Karpas-422 (cell line): ENCODE measurements around the gene ZG16B. TPM values are rescaled to one million over a fixed set of nuclear protein-coding genes. Genes with fewer than 3 reads are reported as not detected.

ENCODE experiments used
- DNase-seq: peaks from one replicate; pipeline ENCODE4 v3.0.0-alpha.2; 2015
- H2AFZ ChIP-seq: fragments of 200-600 bp; sonication (generic); 2 replicates; pipeline ENCODE4 v1.6.1; 2014; ENCODE audit warnings: antibody characterized with exemption, low read length, mixed read lengths
- H3K27ac ChIP-seq: fragments of 200-600 bp; sonication (generic); 2 replicates; pipeline ENCODE4 v1.5.1; 2014; ENCODE audit warnings: mild to moderate bottlenecking, low read length, moderate library complexity
- H3K27me3 ChIP-seq: fragments of 200-600 bp; sonication (generic); 2 replicates; pipeline ENCODE4 v1.6.1; 2014; ENCODE audit warnings: low read length, mixed read lengths
- H3K36me3 ChIP-seq: fragments of 200-600 bp; sonication (generic); 2 replicates; pipeline ENCODE4 v1.6.1; 2014; ENCODE audit warnings: low read length, mixed read lengths; ENCODE audit not compliant: insufficient read depth
- H3K4me1 ChIP-seq: fragments of 200-600 bp; sonication (generic); 2 replicates; pipeline ENCODE4 v1.6.1; 2014; ENCODE audit warnings: mild to moderate bottlenecking, low read length, mixed read lengths
- H3K4me2 ChIP-seq: fragments of 200-600 bp; sonication (generic); 2 replicates; pipeline ENCODE4 v1.6.1; 2014; ENCODE audit warnings: low read length, low read depth, mild to moderate bottlenecking; ENCODE audit not compliant: poor library complexity, severe bottlenecking
- H3K4me3 ChIP-seq: fragments of 200-600 bp; sonication (generic); 2 replicates; pipeline ENCODE4 v1.5.1; 2014; ENCODE audit warnings: mild to moderate bottlenecking, antibody characterized with exemption, low read length, mixed read lengths
- H3K79me2 ChIP-seq: fragments of 200-600 bp; sonication (generic); 2 replicates; pipeline ENCODE4 v1.6.1; 2014; ENCODE audit warnings: mild to moderate bottlenecking, low read length, mixed read lengths
- H3K9ac ChIP-seq: fragments of 200-600 bp; sonication (generic); 2 replicates; pipeline ENCODE4 v1.6.0; 2014; ENCODE audit warnings: low read length
- H3K9me2 ChIP-seq: fragments of 200-600 bp; sonication (generic), shearing (Covaris generic); replicated peaks from 2 replicates; pipeline ENCODE4 v1.6.0; 2014; ENCODE audit warnings: mild to moderate bottlenecking, low read length, moderate library complexity; ENCODE audit not compliant: insufficient read depth
- H3K9me3 ChIP-seq: fragments of 300-700, 200-600 bp; sonication (generic); 2 replicates; pipeline ENCODE4 v1.6.1; 2014; ENCODE audit warnings: low read length, mixed read lengths
- H4K20me1 ChIP-seq: fragments of 200-600 bp; sonication (generic); 2 replicates; pipeline ENCODE4 v1.6.1; 2014; ENCODE audit warnings: mild to moderate bottlenecking, antibody characterized with exemption, low read length, low read depth; ENCODE audit not compliant: insufficient read depth
- total RNA-seq: library from RNA; depleted of rRNA; stranded (reverse); fragments of >200 nt; shearing (Covaris generic); gene quantifications from 2 replicates; pipeline ENCODE4 v1.2.3, GENCODE V29; 2014; ENCODE audit warnings: low replicate concordance

The ZG16B gene
- total RNA-seq, 1 experiment from 2014 or later = not detected

GRCh38 chr16:2819939-2820835, 9.9 kb upstream of the ZG16B start:
- DNase-seq = no peak
- no peaks in the 10 kb centered on the region for H3K4me1 ChIP-seq
- no peaks in the 10 kb centered on the region for H3K36me3 ChIP-seq
- H2AFZ ChIP-seq = no peak overlapping the region
- no peaks in the 10 kb centered on the region for H3K9me2 ChIP-seq
- no peaks in the 10 kb centered on the region for H3K9me3 ChIP-seq
- no peaks in the 10 kb centered on the region for H4K20me1 ChIP-seq
- H3K27ac ChIP-seq = no peak overlapping the region
- no peak overlapping the region for H3K9ac ChIP-seq
- H3K4me3 ChIP-seq = no peak overlapping the region
- H3K27me3 ChIP-seq = no peaks in the 10 kb centered on the region
- H3K4me2 ChIP-seq = no peak overlapping the region
- no peaks in the 10 kb centered on the region for H3K79me2 ChIP-seq

- H3K79me2 ChIP-seq = no peaks in the 10 kb centered on the region
- no peak overlapping the region for H2AFZ ChIP-seq
- H3K27ac ChIP-seq = no peak overlapping the region
- no peak overlapping the region for H3K9ac ChIP-seq
- no peaks in the 10 kb centered on the region for H3K4me1 ChIP-seq
- no peaks in the 10 kb centered on the region for H3K9me3 ChIP-seq
- no peaks in the 10 kb centered on the region for H4K20me1 ChIP-seq
- H3K36me3 ChIP-seq = no peaks in the 10 kb centered on the region
- H3K4me2 ChIP-seq = no peak overlapping the region
- H3K4me3 ChIP-seq = no peak overlapping the region
- no peak for DNase-seq
- no peaks in the 10 kb centered on the region for H3K27me3 ChIP-seq
- no peaks in the 10 kb centered on the region for H3K9me2 ChIP-seq
Measured at GRCh38 chr16:2820836-2821486, 9.1 kb upstream of the ZG16B start.

- Histone ChIP-seq H3K4me3 (no peak overlapping the region), H2AFZ (no peak overlapping the region), H3K9ac (no peak overlapping the region), H3K27ac (no peak overlapping the region), H3K36me3 (no peaks in the 10 kb centered on the region), H3K4me2 (no peak overlapping the region), H3K4me1 (no peaks in the 10 kb centered on the region), H3K9me2 (no peaks in the 10 kb centered on the region), H4K20me1 (no peaks in the 10 kb centered on the region), H3K9me3 (no peaks in the 10 kb centered on the region), H3K79me2 (no peaks in the 10 kb centered on the region), H3K27me3 (no peaks in the 10 kb centered on the region)
- DNase-seq = no peak
Measured at GRCh38 chr16:2821487-2822157, 8.5 kb upstream of the ZG16B start.

GRCh38 chr16:2822158-2822495, 8.0 kb upstream of the ZG16B start:
- no peak overlapping the region for H3K27ac ChIP-seq
- no peak overlapping the region for H2AFZ ChIP-seq
- no peaks in the 10 kb centered on the region for H3K9me2 ChIP-seq
- no peaks in the 10 kb centered on the region for H3K4me1 ChIP-seq
- no peaks in the 10 kb centered on the region for H3K79me2 ChIP-seq
- H3K36me3 ChIP-seq = no peaks in the 10 kb centered on the region
- H3K4me2 ChIP-seq = no peak overlapping the region
- H4K20me1 ChIP-seq = no peaks in the 10 kb centered on the region
- no peak overlapping the region for H3K9ac ChIP-seq
- H3K4me3 ChIP-seq = no peak overlapping the region
- H3K27me3 ChIP-seq = no peaks in the 10 kb centered on the region
- no peaks in the 10 kb centered on the region for H3K9me3 ChIP-seq
- DNase-seq = no peak

- Histone ChIP-seq H3K27me3 (no peaks in the 10 kb centered on the region), H2AFZ (no peak overlapping the region), H3K4me2 (no peak overlapping the region), H3K9me2 (no peaks in the 10 kb centered on the region), H3K4me1 (no peaks in the 10 kb centered on the region), H4K20me1 (no peaks in the 10 kb centered on the region), H3K9me3 (no peaks in the 10 kb centered on the region), H3K9ac (no peak overlapping the region), H3K4me3 (no peak overlapping the region), H3K79me2 (no peaks in the 10 kb centered on the region), H3K36me3 (no peaks in the 10 kb centered on the region), H3K27ac (no peak overlapping the region)
- no peak for DNase-seq
Measured at GRCh38 chr16:2822496-2822895, 7.6 kb upstream of the ZG16B start.

GRCh38 chr16:2824626-2825025, 5.5 kb upstream of the ZG16B start:
- Histone ChIP-seq H3K79me2 (no peaks in the 10 kb centered on the region), H3K4me2 (no peak overlapping the region), H3K9me2 (no peaks in the 10 kb centered on the region), H3K36me3 (no peaks in the 10 kb centered on the region), H2AFZ (no peak overlapping the region), H3K27me3 (no peaks in the 10 kb centered on the region), H3K9me3 (no peaks in the 10 kb centered on the region), H3K4me3 (no peak overlapping the region), H3K9ac (no peak overlapping the region), H3K4me1 (no peaks in the 10 kb centered on the region), H3K27ac (no peak overlapping the region), H4K20me1 (no peaks in the 10 kb centered on the region)
- no peak for DNase-seq

GRCh38 chr16:2825049-2825742, 4.9 kb upstream of the ZG16B start:
- H3K9ac ChIP-seq = no peak overlapping the region
- H3K9me3 ChIP-seq = no peaks in the 10 kb centered on the region
- H4K20me1 ChIP-seq = no peaks in the 10 kb centered on the region
- H3K4me3 ChIP-seq = no peak overlapping the region
- H3K4me2 ChIP-seq = no peak overlapping the region
- H3K27ac ChIP-seq = no peak overlapping the region
- H3K27me3 ChIP-seq = no peaks in the 10 kb centered on the region
- no peaks in the 10 kb centered on the region for H3K79me2 ChIP-seq
- H2AFZ ChIP-seq = no peak overlapping the region
- H3K36me3 ChIP-seq = no peaks in the 10 kb centered on the region
- no peaks in the 10 kb centered on the region for H3K4me1 ChIP-seq
- DNase-seq = no peak
- H3K9me2 ChIP-seq = no peaks in the 10 kb centered on the region

- no peaks in the 10 kb centered on the region for H3K27me3 ChIP-seq
- H3K9ac ChIP-seq = no peak overlapping the region
Measured at GRCh38 chr16:2825906-2826305, 4.2 kb upstream of the ZG16B start.

More at GRCh38 chr16:2825906-2826305, 4.2 kb upstream of the ZG16B start:
- H3K4me1 ChIP-seq = no peaks in the 10 kb centered on the region
- H3K9me2 ChIP-seq = no peaks in the 10 kb centered on the region
- no peaks in the 10 kb centered on the region for H4K20me1 ChIP-seq
- H3K4me3 ChIP-seq = no peak overlapping the region
- no peak overlapping the region for H3K27ac ChIP-seq
- H3K36me3 ChIP-seq = no peaks in the 10 kb centered on the region
- no peaks in the 10 kb centered on the region for H3K79me2 ChIP-seq
- no peak for DNase-seq
- H3K9me3 ChIP-seq = no peaks in the 10 kb centered on the region
- H3K4me2 ChIP-seq = no peak overlapping the region
- no peak overlapping the region for H2AFZ ChIP-seq
